ENCODE measurements around the gene UBA5. TPM values are rescaled to one million over a fixed set of nuclear protein-coding genes. Genes with fewer than 3 reads are reported as not detected.

The UBA5 gene
- total and polyA plus RNA-seq, 2 of the 13 experiments (the other 11 are each of a cell fraction or from before 2014, with no cell fraction given), result 30.2 to 46.8 TPM

- no peak for TF ChIP-seq NR3C1 (CRISPR knock-in tag; IDR thresholded peaks at IDR 0.05)
- no peak for TF ChIP-seq ARNTL (CRISPR knock-in tag; IDR thresholded peaks at IDR 0.05)
- TF ChIP-seq, protein P1, sequence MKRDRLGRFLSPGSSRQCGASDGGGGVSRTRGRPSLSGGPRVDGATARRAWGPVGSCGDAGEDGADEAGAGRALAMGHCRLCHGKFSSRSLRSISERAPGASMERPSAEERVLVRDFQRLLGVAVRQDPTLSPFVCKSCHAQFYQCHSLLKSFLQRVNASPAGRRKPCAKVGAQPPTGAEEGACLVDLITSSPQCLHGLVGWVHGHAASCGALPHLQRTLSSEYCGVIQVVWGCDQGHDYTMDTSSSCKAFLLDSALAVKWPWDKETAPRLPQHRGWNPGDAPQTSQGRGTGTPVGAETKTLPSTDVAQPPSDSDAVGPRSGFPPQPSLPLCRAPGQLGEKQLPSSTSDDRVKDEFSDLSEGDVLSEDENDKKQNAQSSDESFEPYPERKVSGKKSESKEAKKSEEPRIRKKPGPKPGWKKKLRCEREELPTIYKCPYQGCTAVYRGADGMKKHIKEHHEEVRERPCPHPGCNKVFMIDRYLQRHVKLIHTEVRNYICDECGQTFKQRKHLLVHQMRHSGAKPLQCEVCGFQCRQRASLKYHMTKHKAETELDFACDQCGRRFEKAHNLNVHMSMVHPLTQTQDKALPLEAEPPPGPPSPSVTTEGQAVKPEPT (CRISPR knock-in tag; IDR thresholded peaks at IDR 0.05; ENCODE audit: low read depth), result no peak
- no peak for TF ChIP-seq ZNF703 (CRISPR knock-in tag; IDR thresholded peaks at IDR 0.05; ENCODE audit: borderline replicate concordance)
- no peak for TF ChIP-seq ZMAT3 (CRISPR knock-in tag; conservative IDR thresholded peaks at IDR 0.05)
- TF ChIP-seq, protein P2, sequence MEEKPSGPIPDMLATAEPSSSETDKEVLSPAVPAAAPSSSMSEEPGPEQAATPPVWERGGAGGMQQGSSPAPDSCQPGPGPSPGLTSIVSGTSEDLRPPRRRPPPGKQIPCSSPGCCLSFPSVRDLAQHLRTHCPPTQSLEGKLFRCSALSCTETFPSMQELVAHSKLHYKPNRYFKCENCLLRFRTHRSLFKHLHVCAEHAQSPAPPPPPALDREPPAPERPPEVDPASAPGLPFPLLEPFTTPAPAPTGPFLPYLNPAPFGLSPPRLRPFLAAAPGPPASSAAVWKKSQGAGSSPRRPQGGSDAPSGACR (CRISPR knock-in tag; IDR thresholded peaks at IDR 0.05), result no peak
- no peak for TF ChIP-seq GFI1 (CRISPR knock-in tag; IDR thresholded peaks at IDR 0.05; ENCODE audit: borderline replicate concordance)
- TF ChIP-seq ZFP62 (CRISPR knock-in tag; IDR thresholded peaks at IDR 0.05), result no peak
- TF ChIP-seq SALL1 (CRISPR knock-in tag; IDR thresholded peaks at IDR 0.05), result no peak
- TF ChIP-seq SP140L (CRISPR knock-in tag; IDR thresholded peaks at IDR 0.05; ENCODE audit: borderline replicate concordance), result no peak
- ATAC-seq (no peak), DNase-seq (ENCODE audit: low spot score) (no peak), FAIRE-seq (no peak)
- intact Hi-C loops (cut with micrococcal nuclease; ENCODE audit: unreplicated experiment) (no loop called here), in situ Hi-C loops (cut with HindIII; ENCODE audit: extremely low pct_ligation_motif_present, low pct_unique_long_range_greater_than_20kb) (no loop called here)
- Histone ChIP-seq H4K20me1 (ENCODE audit: insufficient read depth, low read length) (no peaks in the 10 kb centered on the region), H3K9ac (ENCODE audit: insufficient read depth, low read depth, low read length) (no peak overlapping the region), H3K36me3 (replicated peaks in 1 of 2; ENCODE audit: control insufficient read depth in 1 of 2, insufficient read depth in 2 of 2, low read length in 2 of 2) (peaks cover 16 to 58% of the 10 kb centered on the region in 2 experiments), H2AFZ (ENCODE audit: low read length) (no peak overlapping the region), H3K4me2 (ENCODE audit: low read depth, low read length) (no peak overlapping the region), H3K79me2 (ENCODE audit: insufficient read depth, low read length) (no peaks in the 10 kb centered on the region), H3K4me3 (replicated peaks in 1 of 3; ENCODE audit: insufficient read depth in 1 of 3, low read depth in 2 of 3, low read length in 3 of 3) (no peak overlapping the region), H3K27ac (ENCODE audit: extremely low read length, insufficient read depth, low read length) (no peak overlapping the region), H3K27me3 (ENCODE audit: control insufficient read depth in 1 of 2, insufficient read depth in 2 of 2, low read length in 2 of 2) (no peaks in the 10 kb centered on the region), H3K4me1 (ENCODE audit: insufficient read depth, low read length) (no peaks in the 10 kb centered on the region), H3K9me3 (ENCODE audit: low read length) (no peaks in the 10 kb centered on the region)
- ChIA-PET CTCF (ENCODE audit: low intra/inter-chr PET ratio, low total read pairs) (no interaction called here), POLR2A (no interaction called here)
- BruUV-seq (replicated peaks), result no TSS peak
- WGBS (ENCODE audit: low lambda C conversion rate), result 95% methylated on average over 4 of the region's 4 CpGs
Measured at GRCh38 chr3:132694991-132695390, 34.9 kb downstream of the UBA5 start.

Data from HepG2 (cell line).